Ovary (tissue), 9 donors: ENCODE measurements around the gene TTC28. TPM values are rescaled to one million over a fixed set of nuclear protein-coding genes. Genes with fewer than 3 reads are reported as not detected.

Experiments
- DNase-seq, 5 donors: peaks; one replicate each; pipeline ENCODE4 v3.0.0-alpha.2; 2019 to 2020
- H3K27ac ChIP-seq, 2 donors: fragments of 200-600 bp; one replicate each; pipeline versions ENCODE4 v1.5.1 to v1.8.0; 2019 to 2022
- H3K27me3 ChIP-seq: fragments of 200-600 bp; one replicate; pipeline ENCODE4 v1.8.0; 2022
- H3K36me3 ChIP-seq: fragments of 200-600 bp; sonication (generic); one replicate; pipeline ENCODE4 v1.5.1; 2019
- H3K4me1 ChIP-seq: one replicate; pipeline ENCODE4 v1.8.1; 2013; ENCODE audit warnings: mild to moderate bottlenecking, moderate library complexity; ENCODE audit not compliant: insufficient read depth
- H3K4me3 ChIP-seq: fragments of 200-600 bp; sonication (generic); one replicate; pipeline ENCODE4 v1.5.1; 2017
- H3K9me3 ChIP-seq, 2 donors: fragments of 200-600 bp in 1 of 2; sonication (generic) in 1 of 2; one replicate each; pipeline versions ENCODE4 v1.5.1 to v1.8.1; 2013 to 2019; ENCODE audit warnings: mild to moderate bottlenecking in 1 of 2, moderate library complexity in 1 of 2
- EP300 ChIP-seq: sonication (generic); formaldehyde crosslinking; IDR thresholded peaks from one replicate; pipeline ENCODE4 v1.6.1; 2017; ENCODE audit warnings: antibody characterized with exemption
- POLR2A ChIP-seq: fragments of 450-650 bp; IDR thresholded peaks from one replicate; pipeline ENCODE4 v1.6.1; 2017; ENCODE audit warnings: antibody characterized with exemption, mild to moderate bottlenecking, moderate library complexity
- WGBS, 3 donors: extraction: QIAGEN DNeasy Blood & Tissue Kit in 1 of 3; methylation state at CpG; one replicate each; pipeline versions ENCODE4 v1.1.5 to v1.1.7; 2013 to 2017; 5-methylcytosine and 5-hydroxymethylcytosine counted together
- intact Hi-C, 4 donors: fragments of 100-400 bp; cut with DNase I; formaldehyde crosslinking; loops; one replicate each; pipeline versions ENCODE4 v1.11.0 to v1.15.1; 2022 to 2023
- polyA plus RNA-seq, 2 donors: library from polyadenylated mRNA; stranded (reverse); fragments of 200-250 nt in 1 of 2; fragments of 350-450 nt in 1 of 2; fragmentation: Illumina TruSeq in 1 of 2; extraction: RNeasy Lipid Tissue Mini Kit (QIAGEN cat#74804) in 1 of 2; gene quantifications; one replicate each; pipeline ENCODE4 v1.2.3, GENCODE V29; 2013 to 2014
- total RNA-seq, 7 donors: library from RNA; depleted of rRNA in 2 of 7; stranded (reverse); fragments of >200 nt in 2 of 7; fragmentation: NEBNext Ultra II Directional in 3 of 7; extraction: Animal tissue kit (Norgen Biotek cat#: 25700) in 3 of 7; gene quantifications; one replicate each; pipeline versions ENCODE4 v1.1.0 to v1.2.4, GENCODE V29; 2016 to 2023
- TF ChIP-seq, protein P1 (sequence below), 3 donors: fragments of 450-650 bp in 2 of 3; fragments of 200-600 bp in 1 of 3; IDR thresholded peaks; one replicate each; pipeline versions ENCODE4 v1.5.1 to v1.8.0; 2016 to 2022; ENCODE audit warnings: antibody characterized with exemption in 3 of 3, mild to moderate bottlenecking in 1 of 3
- donor health status: DM: no; HTN: no; CAD: no; lungs with moderate emphysema.
- donor health status: DM: no; HTN: no; CAD: no.
- donor health status: Bipolar disorder and iron deficiency.
- donor health status: DM: yes; HTN: yes; CAD: no.
- donor health status: DM: no; HTN: no; CAD: no.
- donor health status: DM: yes; HTN: yes; CAD: no.

The TTC28 gene
- total and polyA plus RNA-seq, 9 donors = 16.7 to 127 (median 72.9) TPM

DNA sequence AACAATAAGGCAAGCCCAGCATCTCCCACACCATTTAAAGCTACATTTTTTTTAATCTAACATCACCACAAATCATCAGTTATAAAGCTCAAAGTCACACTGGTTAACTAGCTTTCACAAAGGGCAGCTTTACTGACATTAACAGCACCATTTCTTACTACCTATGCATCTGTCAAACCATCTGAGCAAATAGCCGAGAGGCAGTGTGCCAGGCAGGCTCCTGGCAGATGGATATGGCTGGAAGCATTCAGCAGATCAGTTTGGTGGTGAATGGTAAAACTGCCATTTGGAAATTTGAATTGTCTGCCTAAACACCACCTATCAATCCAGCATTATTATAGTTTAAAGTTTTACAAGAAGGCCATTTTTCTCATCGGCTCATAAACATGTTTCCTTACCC, 131.2 kb downstream of the TTC28 start:
- Histone ChIP-seq H3K27ac (no peak overlapping the region), H3K9me3 (no peaks in the 10 kb centered on the region), H3K4me1 (no peaks in the 10 kb centered on the region), H3K36me3 (no peaks in the 10 kb centered on the region), H3K4me3 (no peak overlapping the region), H3K27me3 (no peaks in the 10 kb centered on the region)
- intact Hi-C loops = loop anchor here in 1 of 4 donors (10.0 kb wide), 1 partner anchor 74 kb away; no protein-coding TSS in a partner anchor
- DNase-seq = no peak
- no peak for TF ChIP-seq POLR2A
- TF ChIP-seq EP300 = no peak
- TF ChIP-seq, protein P1, sequence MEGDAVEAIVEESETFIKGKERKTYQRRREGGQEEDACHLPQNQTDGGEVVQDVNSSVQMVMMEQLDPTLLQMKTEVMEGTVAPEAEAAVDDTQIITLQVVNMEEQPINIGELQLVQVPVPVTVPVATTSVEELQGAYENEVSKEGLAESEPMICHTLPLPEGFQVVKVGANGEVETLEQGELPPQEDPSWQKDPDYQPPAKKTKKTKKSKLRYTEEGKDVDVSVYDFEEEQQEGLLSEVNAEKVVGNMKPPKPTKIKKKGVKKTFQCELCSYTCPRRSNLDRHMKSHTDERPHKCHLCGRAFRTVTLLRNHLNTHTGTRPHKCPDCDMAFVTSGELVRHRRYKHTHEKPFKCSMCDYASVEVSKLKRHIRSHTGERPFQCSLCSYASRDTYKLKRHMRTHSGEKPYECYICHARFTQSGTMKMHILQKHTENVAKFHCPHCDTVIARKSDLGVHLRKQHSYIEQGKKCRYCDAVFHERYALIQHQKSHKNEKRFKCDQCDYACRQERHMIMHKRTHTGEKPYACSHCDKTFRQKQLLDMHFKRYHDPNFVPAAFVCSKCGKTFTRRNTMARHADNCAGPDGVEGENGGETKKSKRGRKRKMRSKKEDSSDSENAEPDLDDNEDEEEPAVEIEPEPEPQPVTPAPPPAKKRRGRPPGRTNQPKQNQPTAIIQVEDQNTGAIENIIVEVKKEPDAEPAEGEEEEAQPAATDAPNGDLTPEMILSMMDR (IDR thresholded peaks at IDR 0.05) = no peak
- WGBS, 3 donors = 96 to 99% (median 97%) methylated on average over 2 of the region's 2 CpGs

DNA sequence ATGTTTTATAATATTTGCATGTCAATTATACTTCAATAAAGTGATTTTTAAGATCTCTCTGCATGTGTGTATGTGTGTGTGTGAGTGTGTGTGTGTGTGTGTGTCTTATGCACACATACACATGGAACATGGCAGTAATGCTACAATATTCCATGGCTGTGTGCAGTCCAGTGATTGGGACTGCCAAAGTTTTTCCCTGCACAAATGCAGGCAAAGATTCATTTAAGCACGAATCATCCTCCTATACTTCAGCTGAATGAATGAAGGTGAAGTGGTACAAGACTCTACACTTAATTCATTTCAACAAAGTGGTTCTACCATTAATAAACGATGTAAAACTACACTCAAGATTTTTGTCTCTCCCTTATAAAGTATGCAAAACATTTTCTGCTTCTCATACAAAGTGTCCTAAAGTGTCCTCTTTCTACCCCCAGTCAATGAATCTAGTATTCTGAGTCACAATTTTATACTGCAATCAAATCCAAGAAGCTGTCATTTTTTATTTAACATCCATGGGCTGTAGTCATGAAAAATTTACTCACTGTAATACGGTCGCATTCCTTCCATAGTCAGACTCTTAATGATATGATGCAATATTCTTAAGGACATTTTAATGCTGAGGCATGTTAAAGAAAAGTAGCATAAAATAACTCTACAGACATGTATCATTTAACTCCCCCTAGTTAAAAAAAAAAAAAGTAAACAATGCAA, 132.4 kb downstream of the TTC28 start:
- Histone ChIP-seq H3K27ac (no peak overlapping the region), H3K4me1 (no peaks in the 10 kb centered on the region), H3K27me3 (no peaks in the 10 kb centered on the region), H3K9me3 (no peaks in the 10 kb centered on the region), H3K4me3 (no peak overlapping the region), H3K36me3 (no peaks in the 10 kb centered on the region)
- WGBS, 3 donors = 45 to 60% (median 46%) methylated on average over 4 of the region's 4 CpGs
- DNase-seq = no peak
- intact Hi-C loops = loop anchor here in 1 of 4 donors (10.0 kb wide), 1 partner anchor 72 kb away; no protein-coding TSS in a partner anchor
- TF ChIP-seq, protein P1 (IDR thresholded peaks at IDR 0.05) = no peak
- TF ChIP-seq EP300 (no peak), POLR2A (no peak)

DNA sequence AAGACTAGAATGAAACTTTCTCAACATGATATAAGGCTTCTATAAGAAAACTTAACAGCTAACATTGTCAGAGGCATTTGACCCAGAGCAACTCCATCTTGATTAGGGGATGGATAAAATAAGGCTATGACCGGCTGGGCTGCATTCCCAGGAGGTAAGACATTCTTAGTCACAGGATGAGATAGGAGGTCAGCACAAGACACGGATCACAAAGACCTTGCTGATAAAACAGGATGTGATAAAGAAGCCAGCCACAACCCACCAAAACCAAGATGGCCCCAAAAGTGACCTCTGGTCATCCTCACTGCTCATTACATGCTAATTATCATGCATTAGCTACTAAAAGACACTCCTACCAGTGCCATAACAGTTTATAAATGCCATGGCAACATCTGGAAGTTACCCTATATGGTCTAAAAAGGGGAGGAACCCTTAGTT, 135.2 kb downstream of the TTC28 start:
- 73 to 79% (median 74%) methylated on average over 2 of the region's 2 CpGs for WGBS, 3 donors

DNA sequence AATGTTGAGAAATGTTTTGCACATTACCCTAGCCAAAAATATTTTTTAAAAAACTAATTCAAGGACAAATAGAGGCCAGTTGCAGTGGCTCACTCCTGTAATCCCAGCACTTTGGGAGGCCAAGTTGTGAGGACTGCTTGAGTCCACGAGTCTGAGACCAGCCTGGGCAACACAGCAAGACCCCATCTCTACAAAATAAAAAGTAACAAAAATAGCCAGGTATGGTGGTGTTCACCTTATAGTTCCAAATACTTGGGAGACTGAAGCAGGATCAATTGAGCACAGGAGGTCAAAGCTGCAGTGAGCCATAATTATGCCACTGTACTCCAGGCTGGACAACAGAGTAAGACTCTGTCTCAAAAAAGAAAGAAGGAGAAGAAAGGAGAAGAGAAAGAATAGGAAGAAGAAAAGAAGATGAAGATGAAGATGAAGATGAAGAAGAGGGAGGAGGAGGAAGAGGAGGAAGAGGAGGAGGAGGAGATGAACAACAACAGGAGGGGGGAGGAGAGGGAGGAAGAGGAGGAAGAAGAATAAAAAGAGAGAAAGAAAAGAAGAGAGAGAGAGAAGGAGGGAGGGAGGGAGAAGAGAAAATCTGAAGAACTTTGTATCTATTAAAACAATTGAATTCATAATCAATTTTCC, 136.5 kb downstream of the TTC28 start:
- DNase-seq = no peak
- Histone ChIP-seq H3K27ac (no peak overlapping the region), H3K9me3 (no peaks in the 10 kb centered on the region), H3K4me3 (no peak overlapping the region), H3K36me3 (no peaks in the 10 kb centered on the region), H3K4me1 (no peaks in the 10 kb centered on the region), H3K27me3 (no peaks in the 10 kb centered on the region)
- intact Hi-C loops = loop anchor here in 1 of 4 donors (10.0 kb wide), 1 partner anchor 68 kb away; no protein-coding TSS in a partner anchor
- TF ChIP-seq, protein P1 (IDR thresholded peaks at IDR 0.05) = no peak
- no peak for TF ChIP-seq POLR2A
- TF ChIP-seq EP300 = no peak
- 93 to 100% (median 94%) methylated on average over 1 of the region's 1 CpG for WGBS, 3 donors

More for the DNA sequence above, 135.2 kb downstream of the TTC28 start:
- Histone ChIP-seq H3K4me1 (no peaks in the 10 kb centered on the region), H3K9me3 (no peaks in the 10 kb centered on the region), H3K36me3 (no peaks in the 10 kb centered on the region), H3K27ac (no peak overlapping the region), H3K27me3 (no peaks in the 10 kb centered on the region), H3K4me3 (no peak overlapping the region)
- intact Hi-C loops = loop anchor here in 1 of 4 donors (10.0 kb wide), 1 partner anchor 70 kb away; no protein-coding TSS in a partner anchor
- TF ChIP-seq EP300 (no peak), POLR2A (no peak)
- TF ChIP-seq, protein P1 (IDR thresholded peaks at IDR 0.05) = no peak
- DNase-seq = no peak
